Endothelial cell of umbilical vein (primary cell): ENCODE measurements around the gene NTF3. TPM values are rescaled to one million over a fixed set of nuclear protein-coding genes. Genes with fewer than 3 reads are reported as not detected.

Experiments used
- BruUV-seq: library from RNA; stranded (reverse); fragments of 400-500 nt; replicated peaks from 2 replicates; lab custom pipeline; 2021; lab: Mats Ljungman, UMichigan
- CTCF ChIA-PET: fragments of 300-600, 350-600 bp; sonication (Branson Sonifier 250); formaldehyde crosslinking; loops from one replicate; lab custom pipeline; 2021; ENCODE audit warnings: antibody characterized with exemption, inconsistent platforms; lab: Charles Lee
- POLR2A ChIA-PET: fragments of 300-600, 350-600 bp; sonication (Branson Sonifier 250); formaldehyde crosslinking; loops from one replicate; lab custom pipeline; 2021; ENCODE audit warnings: antibody characterized with exemption, inconsistent platforms; lab: Charles Lee
- DNase-seq: peaks from one replicate; pipeline ENCODE4 v3.0.0-alpha.2; 2011; ENCODE audit warnings: low read depth, low spot score
- FAIRE-seq: peaks from 2 replicates; lab custom pipeline; 2011; peaks lifted over from hg19 to GRCh38; lab: Jason Lieb, UNC
- H2AFZ ChIP-seq: 2 replicates; pipeline ENCODE4 v1.6.0; 2012; ENCODE audit warnings: low read depth, low read length, control low read depth, inconsistent platforms
- H3K27ac ChIP-seq: 2 replicates; pipeline ENCODE4 v1.5.1; 2011; ENCODE audit warnings: low read depth, mild to moderate bottlenecking, control low read depth, low read length, moderate library complexity; ENCODE audit not compliant: insufficient read depth
- H3K27me3 ChIP-seq, 2 experiments: 2 replicates each; pipeline versions ENCODE4 v1.6.0 to v1.6.1; 2011; ENCODE audit warnings: low read length in 2 of 2, mixed read lengths in 1 of 2; ENCODE audit not compliant: control insufficient read depth in 2 of 2, insufficient read depth in 2 of 2
- H3K36me3 ChIP-seq, 2 experiments: 2 replicates in 1 of 2; 3 replicates in 1 of 2; pipeline ENCODE4 v1.5.1; 2011; ENCODE audit warnings: low read length in 2 of 2, mild to moderate bottlenecking in 1 of 2, moderate library complexity in 1 of 2; ENCODE audit not compliant: control insufficient read depth in 2 of 2, insufficient read depth in 2 of 2; ENCODE audit errors: extremely low read depth in 1 of 2
- H3K4me1 ChIP-seq: 3 replicates; pipeline ENCODE4 v1.5.1; 2011; ENCODE audit warnings: mild to moderate bottlenecking, low read length; ENCODE audit not compliant: control insufficient read depth, insufficient read depth; ENCODE audit errors: extremely low read depth
- H3K4me2 ChIP-seq: 2 replicates; pipeline ENCODE4 v1.6.1; 2011; ENCODE audit warnings: low read length, control low read depth, mixed read lengths; ENCODE audit not compliant: insufficient read depth
- H3K4me3 ChIP-seq, 3 experiments: fragments of 200-600 bp in 1 of 3; sonication (generic), shearing (Covaris generic) in 1 of 3; replicated peaks in 1 of 3; 2 replicates each; pipeline ENCODE4 v1.5.1; 2011 to 2016; ENCODE audit warnings: control low read depth in 3 of 3, low read length in 3 of 3, mild to moderate bottlenecking in 2 of 3, inconsistent platforms in 1 of 3, low read depth in 1 of 3, moderate library complexity in 1 of 3; ENCODE audit not compliant: insufficient read depth in 1 of 3
- H3K79me2 ChIP-seq: 2 replicates; pipeline ENCODE4 v1.6.0; 2012; ENCODE audit warnings: low read length, inconsistent platforms; ENCODE audit not compliant: control insufficient read depth, insufficient read depth
- H3K9ac ChIP-seq: replicated peaks from 2 replicates; pipeline ENCODE3; 2011; ENCODE audit warnings: low read length, control low read depth; ENCODE audit not compliant: insufficient read depth; ENCODE audit errors: extremely low read depth
- H3K9me1 ChIP-seq: replicated peaks from 3 replicates; pipeline ENCODE4 v1.6.0; 2011; ENCODE audit warnings: mild to moderate bottlenecking, low read length; ENCODE audit not compliant: control insufficient read depth, insufficient read depth; ENCODE audit errors: extremely low read depth
- H3K9me3 ChIP-seq: replicated peaks from 2 replicates; pipeline ENCODE4 v1.5.1; 2012; ENCODE audit warnings: low read length, inconsistent platforms; ENCODE audit not compliant: control insufficient read depth, insufficient read depth
- H4K20me1 ChIP-seq: replicated peaks from 2 replicates; pipeline ENCODE3; 2011; ENCODE audit warnings: mild to moderate bottlenecking, low read length; ENCODE audit not compliant: control insufficient read depth, insufficient read depth; ENCODE audit errors: extremely low read depth
- CTCF ChIP-seq, 2 donors: IDR thresholded peaks; 1 replicate in 1 of 2; 2 replicates in 1 of 2; pipeline ENCODE4 v1.5.1; 2011; ENCODE audit warnings: low read length in 2 of 2, mild to moderate bottlenecking in 2 of 2, moderate library complexity in 2 of 2, control low read depth in 1 of 2, inconsistent platforms in 1 of 2, low read depth in 1 of 2; ENCODE audit not compliant: insufficient read depth in 1 of 2; ENCODE audit errors: extremely low read depth in 1 of 2
- EZH2 ChIP-seq: IDR thresholded peaks from 2 replicates; pipeline ENCODE4 v1.6.1; 2012; ENCODE audit warnings: borderline replicate concordance, low read depth, mild to moderate bottlenecking, moderate library complexity, low read length, inconsistent platforms; ENCODE audit not compliant: severe bottlenecking
- FOS ChIP-seq: IDR thresholded peaks from 2 replicates; pipeline ENCODE4 v1.6.1; 2011; ENCODE audit warnings: mild to moderate bottlenecking, low read length, moderate library complexity, borderline replicate concordance; ENCODE audit not compliant: insufficient read depth
- JUN ChIP-seq: IDR thresholded peaks from 2 replicates; pipeline ENCODE4 v1.6.1; 2011; ENCODE audit warnings: borderline replicate concordance, low read depth; ENCODE audit not compliant: insufficient read length, insufficient read depth
- MYC ChIP-seq: IDR thresholded peaks from one replicate; pipeline ENCODE4 v1.6.1; 2011; ENCODE audit warnings: mild to moderate bottlenecking, low read depth, low read length
- POLR2A ChIP-seq: IDR thresholded peaks from 2 replicates; pipeline ENCODE4 v1.6.1; 2012; ENCODE audit warnings: low read depth, mild to moderate bottlenecking, control low read depth, low read length
- POLR2AphosphoS5 ChIP-seq: IDR thresholded peaks from 2 replicates; pipeline ENCODE4 v1.6.1; 2012; ENCODE audit warnings: low read depth, mild to moderate bottlenecking, control low read depth, low read length, moderate library complexity; ENCODE audit not compliant: insufficient read depth
- dilution Hi-C: fragments of 300-500 bp; cut with MboI; formaldehyde crosslinking; loops from one replicate; pipeline ENCODE4 v1.15.0; 2019; ENCODE audit warnings: low sequenced_read_pairs; ENCODE audit not compliant: extremely low pct_ligation_motif_present
- intact Hi-C: fragments of 100-400 bp; cut with micrococcal nuclease; formaldehyde crosslinking; loops from one replicate; pipeline ENCODE4 v1.10.0; 2022
- polyA plus RNA-seq, 4 experiments: library from polyadenylated mRNA; depleted of rRNA in 3 of 4; stranded (reverse) in 3 of 4; unstranded in 1 of 4; fragments of >200 nt; gene quantifications; 2 replicates each; pipeline versions ENCODE4 v1.2.1 to v1.2.3, GENCODE V29; 2011 to 2012; ENCODE audit warnings: missing spikeins in 1 of 4
- total RNA-seq: library from RNA; stranded (reverse); gene quantifications from 2 replicates; pipeline ENCODE4 v1.2.3, GENCODE V29; 2021

Gene NTF3
- total and polyA plus RNA-seq, 2 donors (not counting 3 experiments of a cell fraction or from before 2014, with no cell fraction given), result not detected

- no peak for FAIRE-seq
- Histone ChIP-seq H3K9ac (no peak overlapping the region), H2AFZ (no peak overlapping the region), H3K9me1 (no peaks in the 10 kb centered on the region), H3K4me3 (no peak overlapping the region), H3K4me1 (no peaks in the 10 kb centered on the region), H3K9me3 (no peaks in the 10 kb centered on the region), H4K20me1 (no peaks in the 10 kb centered on the region), H3K36me3 (no peaks in the 10 kb centered on the region), H3K27me3 (peaks cover 2 to 9% of the 10 kb centered on the region in 2 experiments), H3K4me2 (no peak overlapping the region), H3K27ac (no peak overlapping the region), H3K79me2 (no peaks in the 10 kb centered on the region)
- CTCF ChIA-PET, result no interaction called here
- BruUV-seq, result no TSS peak
- intact Hi-C loops, result no loop called here
- DNase-seq, result no peak
- POLR2A ChIA-PET, result no interaction called here
- no peak for TF ChIP-seq JUN
- no peak for TF ChIP-seq POLR2AphosphoS5
- no peak for TF ChIP-seq MYC
- dilution Hi-C loops, result no loop called here
Measured at GRCh38 chr12:5399266-5399665, 32.6 kb upstream of the NTF3 start.

GRCh38 chr12:5402009-5402935, 29.6 kb upstream of the NTF3 start:
- TF ChIP-seq POLR2A (no peak), EZH2 (no peak), FOS (no peak), CTCF (IDR thresholded peaks at IDR 0.05; ENCODE audit: extremely low read depth in 1 of 2, insufficient read depth in 1 of 2, low read depth in 1 of 2, low read length in 2 of 2) (no peak)
- Histone ChIP-seq H3K27me3 (peaks cover 4 to 7% of the 10 kb centered on the region in 2 experiments), H3K9me1 (no peaks in the 10 kb centered on the region), H3K4me1 (no peaks in the 10 kb centered on the region), H3K36me3 (no peaks in the 10 kb centered on the region), H4K20me1 (no peaks in the 10 kb centered on the region), H3K79me2 (no peaks in the 10 kb centered on the region), H3K9ac (no peak overlapping the region), H3K4me2 (no peak overlapping the region), H2AFZ (no peak overlapping the region), H3K27ac (no peak overlapping the region), H3K4me3 (no peak overlapping the region), H3K9me3 (no peaks in the 10 kb centered on the region)
- dilution Hi-C loops, result no loop called here
- ChIA-PET CTCF (no interaction called here), POLR2A (no interaction called here)
- FAIRE-seq (no peak), DNase-seq (peak; percentile 3)
- intact Hi-C loops, result no loop called here
- no TSS peak for BruUV-seq
